ENCODE data around the gene NPFF. TPM values are rescaled to one million over a fixed set of nuclear protein-coding genes. Genes with fewer than 3 reads are reported as not detected.

NPFF gene
- total and polyA plus RNA-seq, 2 donors (not counting 1 experiment from before 2014, with no cell fraction given) = not detected

DNA sequence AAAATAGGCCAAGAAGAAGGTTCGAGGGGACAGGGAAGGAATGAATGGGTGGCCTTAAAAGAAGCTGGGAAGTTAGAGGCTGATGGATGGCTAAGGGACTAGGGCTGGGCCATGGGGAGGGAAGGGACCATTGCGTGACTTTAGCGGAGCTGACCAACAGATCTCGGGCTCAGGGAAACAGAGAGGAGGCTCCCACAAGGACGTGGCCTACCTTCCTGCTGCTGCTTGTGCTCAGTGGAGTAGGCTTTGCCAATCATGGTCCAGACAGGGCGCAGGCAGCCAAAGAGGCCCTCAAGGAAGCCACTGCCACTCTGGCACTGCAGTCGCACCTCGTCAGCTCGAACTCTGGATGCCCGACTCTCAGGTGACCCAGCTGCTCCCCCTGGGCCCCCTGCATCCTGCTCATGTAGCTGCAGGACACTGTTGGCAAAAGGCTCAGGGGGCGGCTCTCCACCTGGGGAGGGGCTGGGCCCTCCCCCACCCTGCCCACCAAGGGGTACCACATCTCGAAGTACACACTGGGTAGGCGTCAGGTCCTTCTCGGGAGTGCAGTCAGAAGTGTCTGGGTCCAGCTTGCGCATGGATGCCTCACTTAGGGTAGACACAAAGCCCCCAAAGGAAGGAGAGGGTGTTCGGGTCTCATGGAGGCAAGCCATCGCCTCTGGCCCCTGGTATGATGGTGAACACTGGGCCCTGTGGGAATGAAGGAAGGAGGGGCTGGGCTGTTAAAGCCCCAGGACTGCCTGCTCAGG lies 20.4 kb downstream of the NPFF start:
- H3K9me3 ChIP-seq (ENCODE audit: control insufficient read depth, insufficient read depth, low read depth, low read length) = no peaks in the 10 kb centered on the region
- H4K20me1 ChIP-seq (ENCODE audit: control insufficient read depth, extremely low read depth, insufficient read depth, low read length) = no peaks in the 10 kb centered on the region
- no peak for DNase-seq (ENCODE audit: low read depth in 2 of 2)
- no peak overlapping the region for H3K9ac ChIP-seq (ENCODE audit: insufficient read depth, low read length)
- H3K4me2 ChIP-seq (ENCODE audit: extremely low read depth, insufficient read depth, low read length) = no peak overlapping the region
- H3K4me3 ChIP-seq (replicated peaks in 1 of 4; ENCODE audit: control extremely low read depth in 1 of 4, insufficient read depth in 1 of 4, low read depth in 3 of 4, low read length in 4 of 4) = no peak overlapping the region
- H3K27me3 ChIP-seq (ENCODE audit: control insufficient read depth, insufficient read depth, low read length) = no peaks in the 10 kb centered on the region
- H3K79me2 ChIP-seq (ENCODE audit: control insufficient read depth, insufficient read depth, low read length) = peaks cover 8% of the 10 kb centered on the region
- no peak overlapping the region for H2AFZ ChIP-seq (ENCODE audit: low read length)
- H3K36me3 ChIP-seq (ENCODE audit: control insufficient read depth, insufficient read depth, low read length) = peaks cover 40% of the 10 kb centered on the region
- TF ChIP-seq, protein P1, sequence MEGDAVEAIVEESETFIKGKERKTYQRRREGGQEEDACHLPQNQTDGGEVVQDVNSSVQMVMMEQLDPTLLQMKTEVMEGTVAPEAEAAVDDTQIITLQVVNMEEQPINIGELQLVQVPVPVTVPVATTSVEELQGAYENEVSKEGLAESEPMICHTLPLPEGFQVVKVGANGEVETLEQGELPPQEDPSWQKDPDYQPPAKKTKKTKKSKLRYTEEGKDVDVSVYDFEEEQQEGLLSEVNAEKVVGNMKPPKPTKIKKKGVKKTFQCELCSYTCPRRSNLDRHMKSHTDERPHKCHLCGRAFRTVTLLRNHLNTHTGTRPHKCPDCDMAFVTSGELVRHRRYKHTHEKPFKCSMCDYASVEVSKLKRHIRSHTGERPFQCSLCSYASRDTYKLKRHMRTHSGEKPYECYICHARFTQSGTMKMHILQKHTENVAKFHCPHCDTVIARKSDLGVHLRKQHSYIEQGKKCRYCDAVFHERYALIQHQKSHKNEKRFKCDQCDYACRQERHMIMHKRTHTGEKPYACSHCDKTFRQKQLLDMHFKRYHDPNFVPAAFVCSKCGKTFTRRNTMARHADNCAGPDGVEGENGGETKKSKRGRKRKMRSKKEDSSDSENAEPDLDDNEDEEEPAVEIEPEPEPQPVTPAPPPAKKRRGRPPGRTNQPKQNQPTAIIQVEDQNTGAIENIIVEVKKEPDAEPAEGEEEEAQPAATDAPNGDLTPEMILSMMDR (conservative IDR thresholded peaks at IDR 0.05 in 1 of 2, IDR thresholded peaks at IDR 0.05 in 1 of 2; ENCODE audit: low read depth in 1 of 2, low read length in 2 of 2) = no peak
- TF ChIP-seq EZH2 (IDR thresholded peaks at IDR 0.05; ENCODE audit: low read length, missing control alignments) = no peak
- H3K27ac ChIP-seq (ENCODE audit: insufficient read depth, low read length) = no peak overlapping the region
- peaks cover 5% of the 10 kb centered on the region for H3K4me1 ChIP-seq (ENCODE audit: control insufficient read depth, extremely low read depth, insufficient read depth, low read length)

GRCh38 chr12:53485955-53486735 lies 21.1 kb downstream of the NPFF start:
- Histone ChIP-seq H3K27ac (ENCODE audit: insufficient read depth, low read length) (no peak overlapping the region), H3K4me1 (ENCODE audit: control insufficient read depth, extremely low read depth, insufficient read depth, low read length) (peaks cover 9% of the 10 kb centered on the region), H3K4me2 (ENCODE audit: extremely low read depth, insufficient read depth, low read length) (no peak overlapping the region), H4K20me1 (ENCODE audit: control insufficient read depth, extremely low read depth, insufficient read depth, low read length) (no peaks in the 10 kb centered on the region), H3K79me2 (ENCODE audit: control insufficient read depth, insufficient read depth, low read length) (peaks cover 7% of the 10 kb centered on the region), H3K4me3 (replicated peaks in 1 of 4; ENCODE audit: control extremely low read depth in 1 of 4, insufficient read depth in 1 of 4, low read depth in 3 of 4, low read length in 4 of 4) (no peak overlapping the region), H3K9ac (ENCODE audit: insufficient read depth, low read length) (no peak overlapping the region), H2AFZ (ENCODE audit: low read length) (no peak overlapping the region), H3K36me3 (ENCODE audit: control insufficient read depth, insufficient read depth, low read length) (peaks cover 40% of the 10 kb centered on the region), H3K27me3 (ENCODE audit: control insufficient read depth, insufficient read depth, low read length) (no peaks in the 10 kb centered on the region), H3K9me3 (ENCODE audit: control insufficient read depth, insufficient read depth, low read depth, low read length) (no peaks in the 10 kb centered on the region)
- TF ChIP-seq, protein P1 (conservative IDR thresholded peaks at IDR 0.05 in 1 of 2, IDR thresholded peaks at IDR 0.05 in 1 of 2; ENCODE audit: low read depth in 1 of 2, low read length in 2 of 2) = no peak
- TF ChIP-seq EZH2 (IDR thresholded peaks at IDR 0.05; ENCODE audit: low read length, missing control alignments) = no peak
- DNase-seq (ENCODE audit: low read depth in 2 of 2) = no peak

All from fibroblast of lung (primary cell).